Motor neuron (in vitro differentiated cells): ENCODE measurements around the gene SUPT4H1. TPM values are rescaled to one million over a fixed set of nuclear protein-coding genes. Genes with fewer than 3 reads are reported as not detected.
"Not testable (repeated sequence)": the region's sequence is repeated elsewhere in the genome, so short reads cannot be mapped to it uniquely, and the experiment has no call there.

Experiments
- ATAC-seq, 8 experiments: fragments of 200-7000 bp; cut with Tn5 transposase; replicated peaks in 6 of 8; 2 replicates each; pipeline ENCODE4 v1.8.0; 2021; ENCODE audit warnings: mild to moderate bottlenecking in 8 of 8, moderate library complexity in 8 of 8
- H3K27ac ChIP-seq, 2 donors: fragments of 250-450 bp; sonication (Bioruptor Pico); 2 replicates each; pipeline ENCODE4 v1.9.0; 2021; ENCODE audit warnings: antibody characterized with exemption in 2 of 2, mild to moderate bottlenecking in 2 of 2, moderate library complexity in 1 of 2
- H3K4me1 ChIP-seq, 2 donors: fragments of 250-450 bp; sonication (Bioruptor Pico); replicated peaks in 1 of 2; 2 replicates each; pipeline ENCODE4 v1.6.1; 2021; ENCODE audit warnings: antibody characterized with exemption in 2 of 2, mild to moderate bottlenecking in 2 of 2, moderate library complexity in 1 of 2
- H3K4me3 ChIP-seq, 5 donors: fragments of 250-450 bp; sonication (Bioruptor Pico); 2 replicates each; pipeline ENCODE4 v1.9.0; 2021; ENCODE audit warnings: antibody characterized with exemption in 5 of 5, mild to moderate bottlenecking in 5 of 5, moderate library complexity in 4 of 5
- WGBS, 10 experiments: fragments of 450-650 bp; shearing (Covaris generic); methylation state at CpG; one replicate each; pipeline ENCODE4 v1.0.0; 2022; 5-methylcytosine and 5-hydroxymethylcytosine counted together
- in situ Hi-C, 9 experiments: fragments of 400-800 bp; cut with MboI; loops; one replicate each; pipeline ENCODE4 v1.15.0; 2021; ENCODE audit warnings: low sequenced_read_pairs in 9 of 9, low pct_unique_long_range_greater_than_20kb in 2 of 9; ENCODE audit not compliant: unreplicated experiment in 9 of 9
- total RNA-seq, 8 experiments: library from RNA; unstranded; fragments of 300-600 nt; gene quantifications; 2 replicates each; pipeline versions ENCODE4 v1.2.3 to v1.2.4, GENCODE V29; 2022

Gene SUPT4H1
- total RNA-seq, 8 experiments from 2014 or later, result 47.7 to 87.5 (median 62.3) TPM

DNA sequence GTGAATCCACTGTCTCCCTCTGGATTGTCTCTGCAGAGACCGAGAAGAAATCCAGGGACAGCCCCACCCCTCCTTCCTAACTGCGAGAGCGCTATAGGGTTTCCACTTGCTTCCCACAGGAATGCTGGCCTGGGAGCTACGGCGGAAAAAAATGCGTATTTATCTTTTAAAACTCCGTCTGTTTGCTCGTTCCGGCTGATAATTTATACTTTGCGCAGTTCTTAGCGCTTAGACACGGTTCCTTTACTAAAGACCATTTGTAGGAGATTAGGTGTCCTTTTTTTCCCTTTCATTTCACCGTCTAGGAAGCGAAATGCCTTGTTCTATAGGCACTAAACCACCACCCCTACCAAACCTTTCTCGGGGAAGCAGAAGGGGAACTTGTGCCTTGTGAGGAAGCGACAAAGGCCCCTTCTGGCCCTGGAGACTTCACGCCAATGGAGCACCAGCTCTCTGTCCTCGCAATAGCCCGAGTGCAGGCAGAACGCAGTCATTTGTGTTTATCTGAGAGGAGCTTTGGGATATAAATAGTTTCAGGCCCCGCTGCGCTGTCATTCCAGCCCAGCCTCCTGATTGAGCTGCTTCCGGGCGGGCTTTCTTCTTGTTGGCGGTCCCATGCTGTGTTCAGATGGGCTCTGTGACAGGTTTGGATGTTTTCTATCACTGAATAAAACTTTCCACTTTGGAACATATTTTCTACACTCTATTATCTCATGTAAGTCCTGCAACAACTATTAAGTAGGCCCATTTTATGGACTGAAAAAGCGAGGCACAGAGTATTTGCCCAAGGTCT is 791 bp upstream of the SUPT4H1 start:
- Histone ChIP-seq H3K4me3 (peak overlapping the region; percentile 67 to 96 (median 83)), H3K27ac (peak overlapping the region; percentile 0 to 20), H3K4me1 (peaks cover 4 to 9% of the 10 kb centered on the region in 2 donors)
- WGBS, 10 experiments, result 0 to 22% (median 4%) methylated on average over 1 to 21 of the region's 26 CpGs; no CpG with 5 or more reads in 2 of the 10 experiments
- in situ Hi-C loops, result no loop called here
- ATAC-seq, result peak; percentile 50 to 55 (median 52)

DNA sequence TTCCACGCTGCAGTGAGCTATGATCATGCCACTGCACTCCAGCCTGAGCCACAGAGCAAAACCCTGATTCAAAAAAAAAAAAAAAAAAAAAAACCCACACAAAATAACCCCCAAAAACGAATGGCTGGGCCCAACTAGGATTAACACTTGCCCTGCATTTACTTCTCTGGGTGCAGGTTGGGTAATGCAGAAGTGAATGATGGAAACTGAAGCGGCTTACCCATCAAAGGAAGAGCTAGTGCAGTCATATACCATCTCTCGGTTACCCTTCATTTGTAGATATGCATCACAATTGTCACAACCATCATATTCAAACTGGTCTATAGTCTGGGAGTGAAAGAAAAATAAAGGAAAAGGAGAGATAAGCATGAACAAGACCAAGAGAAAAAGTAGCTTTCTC is 819 bp downstream of the SUPT4H1 start:
- ATAC-seq, result no peak
- in situ Hi-C loops, result no loop called here
- peaks cover 4 to 9% of the 10 kb centered on the region in 2 donors for H3K4me1 ChIP-seq
- 11 to 71% (median 50%) methylated on average over 1 to 4 of the region's 4 CpGs; no CpG with 5 or more reads in 1 of the 10 experiments for WGBS, 10 experiments
- no peak overlapping the region for H3K27ac ChIP-seq
- peak overlapping the region; percentile 67 to 96 (median 83) for H3K4me3 ChIP-seq

DNA sequence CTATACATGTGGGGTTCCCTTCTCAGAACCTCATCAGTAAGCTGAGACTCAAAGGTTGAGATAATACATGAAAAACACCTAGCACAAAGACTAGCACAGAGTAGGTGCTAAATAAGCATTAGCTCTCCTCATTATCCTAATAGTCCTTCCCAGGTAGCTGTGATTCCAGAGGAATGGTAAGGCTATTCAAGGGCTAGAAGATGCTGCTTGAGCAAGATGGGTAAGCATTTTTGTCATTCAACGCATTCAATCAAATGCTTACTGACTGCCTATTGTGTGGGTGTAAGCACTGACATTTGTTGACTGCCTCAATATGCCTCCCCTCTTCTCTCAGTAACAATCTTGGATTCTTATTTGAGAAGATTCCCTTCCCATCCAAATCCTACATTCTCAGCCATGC is 4.0 kb downstream of the SUPT4H1 start:
- ATAC-seq, result no peak
- H3K27ac ChIP-seq, result no peak overlapping the region
- peaks cover 4 to 7% of the 10 kb centered on the region in 2 donors for H3K4me1 ChIP-seq
- H3K4me3 ChIP-seq, result no peak overlapping the region
- in situ Hi-C loops, result no loop called here
- 83 to 100% (median 94%) methylated on average over 1 of the region's 1 CpG; no CpG with 5 or more reads in 6 of the 10 experiments for WGBS, 10 experiments

DNA sequence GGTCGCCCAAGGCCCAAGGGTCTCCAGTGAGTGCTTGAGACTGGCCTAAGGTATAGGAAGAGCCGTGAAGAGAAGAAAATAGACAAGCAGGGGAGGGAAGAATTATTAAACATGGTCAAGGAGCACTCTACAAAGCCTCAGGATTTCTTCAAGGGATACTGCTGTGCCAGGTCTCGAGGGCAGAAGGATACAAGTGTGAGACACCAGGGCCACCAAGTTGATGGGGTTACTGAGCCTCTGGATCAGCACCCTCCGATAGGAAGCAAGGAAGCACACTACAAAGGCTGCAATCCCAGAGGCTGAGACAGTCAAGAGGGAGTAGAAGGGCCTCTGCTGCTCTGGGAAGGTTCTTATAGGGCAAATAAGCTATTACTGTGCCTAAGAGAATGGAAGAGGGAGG is 6.5 kb downstream of the SUPT4H1 start:
- H3K27ac ChIP-seq, result no peak overlapping the region
- no peak overlapping the region for H3K4me3 ChIP-seq
- in situ Hi-C loops, result no loop called here
- H3K4me1 ChIP-seq, result no peaks in the 10 kb centered on the region
- 60 to 100% (median 87%) methylated on average over 1 to 4 of the region's 4 CpGs; no CpG with 5 or more reads in 1 of the 10 experiments for WGBS, 10 experiments
- ATAC-seq, result no peak

DNA sequence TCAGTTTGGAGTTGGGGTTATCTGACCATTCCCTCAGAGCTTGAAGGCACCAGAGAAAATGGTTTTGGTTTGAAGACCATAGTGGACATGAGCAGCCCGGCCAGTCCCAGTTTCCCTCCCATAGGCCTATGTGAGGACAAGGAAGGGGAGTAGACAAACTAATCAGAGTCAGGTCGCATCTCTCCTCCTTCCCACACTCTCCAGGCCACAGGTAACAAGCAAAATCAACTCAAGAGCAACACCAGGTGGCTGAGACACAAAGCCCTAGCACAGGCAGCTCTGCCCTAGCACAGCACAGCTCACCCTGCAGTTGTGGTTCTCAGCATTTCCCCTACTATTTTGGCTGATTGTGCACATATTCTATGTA is 7.2 kb downstream of the SUPT4H1 start:
- in situ Hi-C loops, result no loop called here
- H3K4me1 ChIP-seq, result no peaks in the 10 kb centered on the region
- WGBS, 10 experiments, result 40 to 90% (median 80%) methylated on average over 1 to 2 of the region's 2 CpGs; no CpG with 5 or more reads in 7 of the 10 experiments
- no peak overlapping the region for H3K4me3 ChIP-seq
- no peak overlapping the region for H3K27ac ChIP-seq
- no peak for ATAC-seq

DNA sequence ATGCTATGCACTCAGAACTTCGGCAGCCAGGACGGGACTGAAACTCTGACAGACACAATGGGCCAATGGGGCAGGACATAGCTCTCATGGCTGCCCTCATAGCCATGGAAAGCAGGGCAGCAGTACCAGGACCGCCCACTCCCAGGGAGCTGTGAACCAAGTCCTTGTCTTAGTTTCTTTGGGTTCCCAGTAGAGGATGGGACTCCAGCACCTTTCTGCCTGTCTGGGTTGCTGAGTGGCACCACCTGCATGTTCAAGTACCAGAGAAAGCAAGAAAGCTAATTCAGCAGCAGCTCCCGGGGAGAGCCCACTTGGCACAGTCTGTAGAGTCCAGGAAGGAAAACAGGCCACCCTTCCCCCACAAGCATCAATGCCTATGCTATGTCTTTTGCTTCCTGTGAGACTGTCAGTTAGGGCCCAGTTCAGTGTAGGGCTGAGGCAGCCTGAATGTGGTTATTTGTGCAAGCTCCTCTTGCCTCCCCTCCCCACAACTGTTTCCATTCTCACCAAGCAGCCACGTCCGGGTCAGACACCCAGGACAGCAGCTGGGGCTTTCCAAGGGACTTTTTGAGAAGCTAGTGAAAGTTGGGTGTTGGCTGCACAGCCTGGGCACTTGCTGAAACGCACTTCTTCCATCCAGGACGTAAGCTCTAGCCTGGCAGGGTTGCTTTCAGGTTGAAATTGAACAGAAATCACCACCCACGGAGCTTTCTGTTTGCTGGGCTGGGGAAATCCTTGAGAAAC is 7.8 kb downstream of the SUPT4H1 start:
- H3K4me3 ChIP-seq, result no peak overlapping the region
- H3K27ac ChIP-seq, result no peak overlapping the region
- 0 to 89% (median 61%) methylated on average over 1 to 6 of the region's 9 CpGs; no CpG with 5 or more reads in 3 of the 10 experiments for WGBS, 10 experiments
- in situ Hi-C loops, result no loop called here
- peak in 2 of 8 experiments; percentile 8 to 24 for ATAC-seq
- H3K4me1 ChIP-seq, result no peaks in the 10 kb centered on the region

DNA sequence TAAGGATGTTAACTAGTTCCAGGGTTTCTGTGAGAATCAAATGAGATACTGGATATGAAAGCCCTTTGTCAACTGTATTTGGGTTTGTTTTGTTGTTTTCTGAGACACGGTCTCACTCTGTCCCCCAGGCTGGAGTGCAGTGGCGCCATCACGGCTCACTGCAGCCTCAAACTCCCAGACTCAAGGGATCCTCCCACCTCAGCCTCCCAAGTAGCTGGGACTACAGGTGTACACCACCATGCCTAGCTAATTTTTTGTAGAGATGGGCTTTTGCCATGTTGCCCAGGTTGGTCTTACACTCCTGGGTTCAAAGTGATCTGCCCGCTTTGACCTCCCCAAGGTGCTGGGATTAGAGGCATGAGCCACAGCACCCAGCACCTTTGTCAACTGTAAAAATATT is 8.9 kb downstream of the SUPT4H1 start:
- ATAC-seq, result no peak
- WGBS, 10 experiments, result 79 to 100% (median 100%) methylated on average over 1 to 3 of the region's 4 CpGs; no CpG with 5 or more reads in 7 of the 10 experiments
- in situ Hi-C loops, result no loop called here

DNA sequence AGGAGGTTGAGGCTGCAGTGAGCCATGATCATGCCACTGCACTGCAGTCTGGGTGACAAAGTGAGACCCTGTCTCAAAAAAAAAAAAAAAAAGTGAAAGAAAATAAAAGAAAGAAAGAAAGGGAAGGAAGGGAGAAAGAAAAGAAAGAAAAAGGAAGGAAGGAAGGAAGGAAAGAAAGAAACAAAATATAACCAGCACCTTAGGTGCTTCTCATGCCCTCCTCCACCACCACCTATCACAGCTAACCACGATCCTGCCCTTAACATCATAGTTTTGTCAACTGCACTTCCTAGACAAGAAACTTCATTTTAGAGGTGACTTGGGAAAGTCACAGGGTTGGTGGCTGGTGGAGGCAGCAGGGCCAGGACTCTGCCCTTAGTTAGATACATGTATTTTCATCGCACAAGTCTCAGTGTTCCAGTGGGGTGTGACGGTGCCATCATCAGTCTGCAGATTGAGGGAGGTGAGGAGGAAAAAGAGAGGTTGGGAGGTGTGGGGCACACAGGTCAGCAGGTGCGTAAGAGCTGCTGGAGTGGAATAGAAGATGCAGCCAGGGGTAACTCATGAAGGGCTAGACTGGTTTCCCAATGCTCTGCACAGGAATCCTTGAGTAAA is 10.0 kb downstream of the SUPT4H1 start:
- in situ Hi-C loops, result no loop called here
- peaks cover 5% of the 10 kb centered on the region in 2 donors for H3K4me1 ChIP-seq
- no peak overlapping the region for H3K4me3 ChIP-seq
- no peak for ATAC-seq
- no peak overlapping the region for H3K27ac ChIP-seq
- 0 to 95% (median 75%) methylated on average over 1 to 3 of the region's 4 CpGs; no CpG with 5 or more reads in 2 of the 10 experiments for WGBS, 10 experiments

More for the DNA sequence above, 8.9 kb downstream of the SUPT4H1 start:
- Histone ChIP-seq H3K4me1 (peaks cover under 1% of the 10 kb centered on the region in 2 donors), H3K4me3 (no peak overlapping the region), H3K27ac (no peak overlapping the region)

DNA sequence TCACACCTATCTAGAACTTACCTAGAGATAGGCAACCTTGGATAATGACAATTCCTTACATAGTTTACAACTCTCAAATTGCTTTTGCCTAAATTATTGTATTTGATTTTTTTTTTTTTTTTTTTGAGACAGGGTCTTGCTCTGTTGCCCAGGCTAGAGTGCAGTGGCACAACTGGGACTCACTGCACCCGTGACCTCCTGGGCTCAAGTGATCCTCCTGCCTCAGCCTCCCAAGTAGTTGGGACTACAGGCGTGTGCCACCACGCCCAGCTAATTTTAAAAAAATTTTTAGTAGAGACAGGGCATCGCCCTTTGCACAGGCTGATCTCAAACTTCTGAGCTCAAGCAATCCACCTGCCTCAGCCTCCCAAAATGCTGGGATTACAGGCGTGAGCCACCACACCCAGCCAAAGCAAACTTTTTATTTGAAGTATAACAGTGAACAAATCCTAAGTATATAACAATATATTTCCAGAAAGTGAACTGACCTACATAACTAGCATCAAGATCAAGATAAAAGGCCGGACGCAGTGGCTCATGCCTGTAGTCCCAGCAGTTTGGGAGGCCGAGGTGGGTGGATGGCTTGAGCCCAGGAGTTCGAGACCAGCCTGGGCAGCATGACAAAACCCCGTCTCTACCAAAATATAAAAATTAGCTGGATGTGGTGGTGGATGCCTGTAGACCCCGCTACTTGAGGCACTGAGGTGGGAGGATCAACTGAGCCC is 10.7 kb downstream of the SUPT4H1 start:
- WGBS, 10 experiments, result 64 to 100% (median 88%) methylated on average over 1 to 7 of the region's 11 CpGs
- H3K4me3 ChIP-seq, H3K4me1 ChIP-seq, in situ Hi-C loops, H3K27ac ChIP-seq, ATAC-seq: not testable (repeated sequence)

DNA sequence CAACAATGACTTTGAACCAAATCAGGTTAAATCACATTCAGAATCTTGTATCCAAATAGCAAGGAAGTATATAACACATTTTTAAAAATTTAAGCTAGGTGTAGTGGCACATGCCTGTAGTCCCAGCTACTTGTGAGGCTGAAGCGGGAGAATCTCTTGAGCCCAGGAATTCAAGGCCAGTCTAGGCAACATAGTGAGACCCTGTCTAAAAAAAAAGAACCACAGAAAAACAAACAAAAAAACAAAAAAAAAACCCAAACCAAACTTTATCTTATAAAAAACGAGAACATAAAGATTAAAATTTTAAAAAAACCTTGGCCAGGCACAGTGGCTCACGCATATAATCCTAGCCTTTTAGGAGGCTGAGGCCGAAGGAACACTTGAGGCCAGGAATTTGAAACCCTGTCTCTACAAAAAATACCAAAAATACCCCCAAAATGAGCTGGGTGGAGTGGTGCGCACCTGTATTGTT is 11.6 kb downstream of the SUPT4H1 start:
- in situ Hi-C loops, result no loop called here
- H3K4me1 ChIP-seq, result peaks cover 5% of the 10 kb centered on the region in 2 donors
- WGBS, 10 experiments, result 40 to 87% (median 67%) methylated on average over 1 to 5 of the region's 5 CpGs
- H3K27ac ChIP-seq, result no peak overlapping the region
- no peak for ATAC-seq
- no peak overlapping the region for H3K4me3 ChIP-seq

DNA sequence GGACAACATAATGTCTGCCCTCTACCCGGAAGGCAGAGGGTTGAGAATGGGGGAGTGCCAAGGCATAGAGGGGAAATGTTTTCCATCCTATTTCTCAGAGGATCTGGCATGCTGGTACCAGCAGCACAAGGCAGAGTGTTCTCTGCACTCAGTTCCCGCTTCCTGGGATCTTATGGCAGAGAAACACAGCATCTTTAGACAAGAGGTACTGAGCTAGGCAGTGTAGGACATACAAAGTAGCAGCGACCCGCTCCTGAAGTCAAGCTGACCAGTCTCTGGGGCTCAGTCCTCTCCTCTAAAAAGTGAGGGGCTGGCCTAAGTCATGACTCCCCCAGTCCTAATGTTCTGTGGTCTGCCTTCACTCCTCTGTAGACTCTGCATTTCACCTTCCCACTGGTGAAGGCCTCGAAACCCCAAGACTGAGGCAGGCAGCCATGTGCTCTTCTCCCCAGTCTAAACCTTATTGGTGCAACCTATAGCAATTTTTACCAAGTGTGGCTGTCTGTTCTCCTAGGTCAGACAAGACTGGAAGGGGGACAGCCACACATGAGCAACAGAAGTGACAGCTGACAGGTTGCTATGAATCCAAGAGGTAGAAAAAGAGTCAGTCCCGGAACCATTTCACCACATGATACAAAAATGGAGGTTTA is 12.1 kb downstream of the SUPT4H1 start:
- WGBS, 10 experiments, result 83 to 100% (median 98%) methylated on average over 1 to 6 of the region's 6 CpGs; no CpG with 5 or more reads in 2 of the 10 experiments
- in situ Hi-C loops, result no loop called here
- Histone ChIP-seq H3K4me1 (peaks cover 5% of the 10 kb centered on the region in 2 donors), H3K27ac (no peak overlapping the region), H3K4me3 (no peak overlapping the region)
- no peak for ATAC-seq
